AG04450 (cell line): ENCODE measurements around the gene GLP2R. TPM values are rescaled to one million over a fixed set of nuclear protein-coding genes. Genes with fewer than 3 reads are reported as not detected.

Experiments used
- CTCF ChIA-PET: fragments of 300-600, 350-600 bp; formaldehyde crosslinking; extraction: SDS; loops from one replicate; lab custom pipeline; 2022; ENCODE audit warnings: antibody characterized with exemption, inconsistent platforms; lab: Charles Lee
- POLR2A ChIA-PET: fragments of 350-600 bp; formaldehyde crosslinking; extraction: SDS; loops from one replicate; lab custom pipeline; 2021; ENCODE audit warnings: antibody characterized with exemption, inconsistent platforms; lab: Yijun Ruan, JAX
- DNase-seq: peaks from one replicate; pipeline ENCODE4 v3.0.0-alpha.2; 2011; ENCODE audit warnings: low read depth, low spot score
- H3K27ac ChIP-seq: one replicate; pipeline ENCODE4 v1.5.1; 2012; ENCODE audit warnings: low read depth, low read length, control low read depth
- H3K27me3 ChIP-seq: one replicate; pipeline ENCODE4 v1.6.0; 2012; ENCODE audit warnings: low read length; ENCODE audit not compliant: control insufficient read depth, insufficient read depth
- H3K4me3 ChIP-seq: 2 replicates; pipeline ENCODE4 v1.5.1; 2011; ENCODE audit warnings: mild to moderate bottlenecking, low read depth, low read length, control low read depth
- H3K9me3 ChIP-seq: 2 replicates; pipeline ENCODE4 v1.5.1; 2012; ENCODE audit warnings: low read length; ENCODE audit not compliant: control insufficient read depth, insufficient read depth
- CTCF ChIP-seq: IDR thresholded peaks from 2 replicates; pipeline ENCODE4 v1.5.1; 2011; ENCODE audit warnings: low read depth, low read length, control low read depth, inconsistent platforms
- polyA plus RNA-seq: library from polyadenylated mRNA; depleted of rRNA; stranded (reverse); fragments of >200 nt; gene quantifications from 2 replicates; pipeline ENCODE4 v1.2.3, GENCODE V29; 2011

GLP2R gene
- polyA plus RNA-seq, 1 experiment: 0.63 TPM

GRCh38 chr17:9878786-9879525, 53.2 kb downstream of the GLP2R start:
- DNase-seq: no peak
- CTCF ChIA-PET: interaction anchor here (1.1 kb wide), 1 partner anchor 10 kb away, joined by 3 read pairs; no protein-coding TSS in a partner anchor
- no peak for TF ChIP-seq CTCF
- POLR2A ChIA-PET: no interaction called here
- Histone ChIP-seq H3K4me3 (no peak overlapping the region), H3K9me3 (peaks cover 20% of the 10 kb centered on the region), H3K27me3 (no peaks in the 10 kb centered on the region), H3K27ac (no peak overlapping the region)

GRCh38 chr17:9880582-9880999, 54.9 kb downstream of the GLP2R start:
- ChIA-PET CTCF (interaction anchor here (1.1 kb wide), 1 partner anchor 9 kb away, joined by 3 read pairs; no protein-coding TSS in a partner anchor), POLR2A (no interaction called here)
- H3K27ac ChIP-seq: no peak overlapping the region
- no peaks in the 10 kb centered on the region for H3K27me3 ChIP-seq
- peaks cover 20% of the 10 kb centered on the region for H3K9me3 ChIP-seq
- no peak overlapping the region for H3K4me3 ChIP-seq
- no peak for DNase-seq
- no peak for TF ChIP-seq CTCF

GRCh38 chr17:9883451-9883850, 57.7 kb downstream of the GLP2R start:
- CTCF ChIA-PET: no interaction called here

GRCh38 chr17:9886141-9886930, 60.6 kb downstream of the GLP2R start:
- CTCF ChIA-PET: no interaction called here
- no peaks in the 10 kb centered on the region for H3K27me3 ChIP-seq
- no peak overlapping the region for H3K4me3 ChIP-seq
- no peak overlapping the region for H3K27ac ChIP-seq
- POLR2A ChIA-PET: no interaction called here
- no peak for TF ChIP-seq CTCF
- no peak for DNase-seq
- peaks cover 37% of the 10 kb centered on the region for H3K9me3 ChIP-seq

More at GRCh38 chr17:9883451-9883850, 57.7 kb downstream of the GLP2R start:
- no peak for TF ChIP-seq CTCF
- DNase-seq: no peak
- Histone ChIP-seq H3K4me3 (no peak overlapping the region), H3K27ac (no peak overlapping the region), H3K9me3 (peaks cover 23% of the 10 kb centered on the region), H3K27me3 (no peaks in the 10 kb centered on the region)
- POLR2A ChIA-PET: no interaction called here

GRCh38 chr17:9887508-9887907, 61.8 kb downstream of the GLP2R start:
- TF ChIP-seq CTCF: no peak
- Histone ChIP-seq H3K9me3 (peaks cover 41% of the 10 kb centered on the region), H3K4me3 (no peak overlapping the region), H3K27me3 (no peaks in the 10 kb centered on the region), H3K27ac (no peak overlapping the region)
- DNase-seq: no peak
- ChIA-PET POLR2A (no interaction called here), CTCF (no interaction called here)
